GM19324 (cell line): ENCODE data around the gene GOLGA6B.
"Not testable (repeated sequence)": the region's sequence is repeated elsewhere in the genome, so short reads cannot be mapped to it uniquely, and the experiment has no call there.

Experiments used
- ATAC-seq: cut with Tn5 transposase; IDR thresholded peaks from one replicate; pipeline ENCODE4 v1.9.1; 2021; ENCODE audit warnings: mild to moderate bottlenecking, moderate library complexity; ENCODE audit not compliant: unreplicated experiment, low FRiP score

The GOLGA6B gene, protein sequence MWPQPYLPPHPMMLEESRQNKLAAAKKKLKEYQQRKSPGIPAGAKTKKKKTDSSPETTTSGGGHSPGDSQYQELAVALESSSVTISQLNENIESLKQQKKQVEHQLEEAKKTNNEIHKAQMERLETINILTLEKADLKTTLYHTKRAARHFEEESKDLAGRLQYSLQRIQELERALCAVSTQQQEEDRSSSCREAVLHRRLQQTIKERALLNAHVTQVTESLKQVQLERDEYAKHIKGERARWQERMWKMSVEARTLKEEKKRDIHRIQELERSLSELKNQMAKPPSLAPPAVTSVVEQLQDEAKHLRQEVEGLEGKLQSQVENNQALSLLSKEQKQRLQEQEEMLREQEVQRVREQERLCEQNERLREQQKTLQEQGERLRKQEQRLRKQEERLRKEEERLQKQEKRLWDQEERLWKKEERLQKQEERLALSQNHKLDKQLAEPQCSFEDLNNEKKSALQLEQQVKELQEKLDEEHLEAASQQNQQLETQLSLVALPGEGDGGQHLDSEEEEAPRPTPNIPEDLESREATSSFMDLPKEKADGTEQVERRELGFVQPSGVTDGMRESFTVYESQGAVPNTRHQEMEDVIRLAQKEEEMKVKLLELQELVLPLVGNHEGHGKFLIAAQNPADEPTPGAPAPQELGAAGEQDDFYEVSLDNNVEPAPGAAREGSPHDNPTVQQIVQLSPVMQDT

DNA sequence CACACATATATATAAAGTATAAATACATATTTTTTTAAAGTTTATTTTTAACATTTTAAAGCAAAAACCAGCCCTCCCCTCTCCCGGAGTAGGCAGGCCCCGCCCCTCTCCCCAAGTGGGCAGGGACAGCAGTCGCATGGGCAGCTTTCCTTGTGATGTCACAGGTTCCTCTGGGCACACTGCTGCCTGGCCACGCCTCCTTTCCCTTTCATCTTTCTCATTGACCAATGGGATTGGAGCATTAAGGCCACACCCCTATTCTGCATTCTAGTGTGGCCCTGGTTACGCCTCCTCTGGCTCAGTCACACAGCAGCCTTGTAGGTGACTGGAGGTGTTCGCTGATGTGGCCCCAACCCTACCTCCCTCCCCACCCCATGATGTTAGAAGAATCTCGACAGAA lies at the start of gene GOLGA6B:
GOLGA6B (plus strand) TSS at position 301 of the 400 bp plus-strand sequence; CDS start at position 342, 41 bp downstream.
- not testable (repeated sequence) for ATAC-seq

DNA sequence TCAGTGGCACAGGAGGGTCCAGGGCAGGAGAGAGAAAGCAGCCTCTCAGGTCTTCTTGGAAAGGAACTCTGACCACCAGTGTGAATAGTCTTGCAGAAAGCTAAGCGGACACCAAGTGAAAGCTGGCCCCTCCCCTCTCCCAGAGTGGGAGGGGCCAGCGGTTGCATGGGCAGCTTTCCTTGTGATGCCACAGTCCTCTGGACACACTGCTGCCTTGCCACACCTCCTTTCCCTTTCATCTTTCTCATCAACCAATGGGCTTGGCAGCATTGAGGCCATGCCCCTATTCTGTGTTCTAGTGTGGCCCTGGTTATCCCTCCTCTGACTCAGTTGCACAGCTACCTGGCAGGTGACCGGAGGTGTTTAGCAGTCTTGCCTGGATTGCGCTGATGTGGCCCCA lies 49.7 kb upstream of the GOLGA6B start:
- no peak for ATAC-seq

DNA sequence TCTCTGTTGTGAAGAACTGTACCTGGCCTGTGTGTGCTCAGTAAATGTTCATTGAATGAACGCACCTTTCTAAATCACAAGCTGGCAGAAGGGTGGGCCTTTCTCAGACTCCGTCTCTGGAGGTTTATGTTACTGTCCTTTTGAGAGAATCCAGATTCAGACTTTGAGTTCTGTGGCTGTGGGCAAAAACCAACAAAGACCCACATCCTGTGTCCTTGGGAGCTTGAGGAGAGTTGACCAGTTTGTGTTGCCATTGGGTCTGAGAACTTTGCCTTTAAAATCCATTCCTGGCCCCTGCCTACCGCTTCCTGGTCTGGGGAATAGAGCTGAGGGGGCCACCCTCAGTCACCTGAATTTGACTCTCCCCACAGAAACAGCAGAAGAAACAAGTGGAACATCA lies 46.4 kb upstream of the GOLGA6B start:
- not testable (repeated sequence) for ATAC-seq

DNA sequence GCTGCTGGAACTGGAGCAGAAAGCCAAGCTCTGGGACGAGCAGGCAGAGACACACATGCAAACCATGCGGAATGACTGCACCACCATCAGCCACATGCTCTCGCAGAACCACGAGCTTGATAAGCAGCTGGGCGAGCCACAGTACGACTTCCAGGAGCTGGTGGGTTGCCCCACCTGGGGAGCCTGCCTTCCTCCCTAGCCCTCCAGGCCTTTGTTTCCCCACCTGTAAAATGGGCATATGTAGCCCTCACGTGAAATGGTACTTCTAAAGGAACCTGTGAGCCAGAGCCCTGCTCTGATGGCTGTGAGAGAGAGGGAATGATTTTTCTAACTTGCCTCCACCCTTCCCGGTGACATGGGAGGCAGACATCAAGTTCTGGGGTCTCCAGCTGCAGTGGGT lies 44.6 kb upstream of the GOLGA6B start:
- no peak for ATAC-seq

DNA sequence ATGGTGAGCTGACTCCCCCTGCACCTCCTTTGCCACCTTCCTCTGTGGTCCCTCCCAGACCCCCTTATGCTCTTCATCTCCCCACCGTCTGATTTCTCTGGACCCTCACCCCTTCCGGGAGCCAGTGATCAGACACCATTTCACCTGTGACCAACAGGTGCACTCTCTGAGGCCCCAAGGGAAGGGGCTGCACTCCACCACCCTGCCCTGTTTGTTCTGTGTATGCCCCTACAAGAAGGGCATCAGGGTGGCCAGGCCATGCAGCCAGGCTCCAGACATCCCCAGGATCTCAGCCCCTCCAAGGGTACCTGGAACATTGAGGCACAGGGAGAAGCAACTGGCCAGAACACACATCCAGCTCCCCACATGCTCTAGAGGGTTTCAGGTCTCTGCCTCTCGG lies 42.2 kb upstream of the GOLGA6B start:
- not testable (repeated sequence) for ATAC-seq

DNA sequence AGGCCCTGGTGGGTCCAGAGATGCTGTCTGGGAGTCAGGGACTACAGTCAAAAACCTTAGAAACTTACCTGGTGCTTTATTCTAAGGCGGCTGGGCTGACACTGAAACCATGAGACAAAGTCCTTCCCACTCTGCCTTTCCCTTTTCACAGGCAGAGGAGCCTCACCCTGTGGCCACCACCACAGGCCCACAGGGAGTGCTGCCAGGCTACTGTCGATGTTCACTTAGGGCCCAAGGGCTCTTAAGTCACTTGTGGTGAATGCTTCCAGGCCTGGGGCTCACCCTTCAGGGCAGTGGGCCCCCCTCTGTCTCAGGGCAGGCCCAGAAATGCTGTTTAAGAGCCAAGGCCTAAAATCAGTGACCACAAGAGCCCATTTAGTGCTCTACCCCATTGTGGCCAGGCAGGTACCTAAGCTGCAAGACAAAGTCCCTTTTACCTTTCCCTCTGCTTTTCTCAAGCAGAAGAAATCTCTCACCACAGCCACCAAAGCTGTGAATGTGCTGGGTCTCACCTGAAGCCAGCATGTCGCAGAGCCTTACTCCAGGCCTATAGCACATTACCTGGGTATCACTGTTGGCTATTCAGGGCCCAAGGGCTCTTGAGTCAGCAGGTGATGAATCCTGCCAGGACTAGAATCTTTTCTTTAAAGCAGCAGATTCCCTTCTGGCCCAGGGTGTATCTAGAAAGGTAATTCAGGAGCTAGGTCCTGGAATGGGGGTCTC lies 39.5 kb upstream of the GOLGA6B start:
- ATAC-seq = no peak

DNA sequence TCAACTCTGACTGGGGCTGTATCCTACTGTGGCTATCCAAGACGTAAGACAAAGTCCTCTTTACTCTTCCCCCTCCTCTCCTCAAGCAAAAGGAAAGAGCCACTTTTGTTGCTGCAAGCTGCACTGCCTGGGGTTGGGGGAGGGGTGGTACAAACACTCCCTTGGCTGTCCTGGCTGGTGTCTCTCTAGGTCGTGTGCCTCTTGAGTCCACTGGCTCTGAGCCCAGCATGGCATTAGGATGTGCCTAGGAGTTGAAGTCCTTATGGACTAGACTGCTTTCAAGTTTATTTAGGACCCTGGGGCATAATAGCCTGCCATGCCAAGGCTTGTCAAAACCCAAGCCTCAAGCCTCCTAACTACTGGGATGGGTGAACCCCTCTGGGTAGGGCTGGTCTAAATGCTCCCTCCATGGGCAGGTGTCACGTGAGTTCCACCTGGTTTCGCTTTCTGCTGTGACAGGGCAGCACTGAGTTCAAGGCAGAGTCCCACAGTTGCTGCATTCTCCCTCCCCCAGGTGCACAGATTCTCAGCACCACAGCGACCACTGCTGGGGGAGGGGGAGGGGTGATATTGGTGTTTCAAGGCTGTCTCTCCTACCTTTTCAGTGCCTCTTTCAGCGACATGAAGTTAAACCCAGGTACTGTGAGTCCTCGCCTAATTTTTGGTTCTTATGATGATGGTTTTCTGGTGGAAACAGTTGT lies 38.8 kb upstream of the GOLGA6B start:
- not testable (repeated sequence) for ATAC-seq

DNA sequence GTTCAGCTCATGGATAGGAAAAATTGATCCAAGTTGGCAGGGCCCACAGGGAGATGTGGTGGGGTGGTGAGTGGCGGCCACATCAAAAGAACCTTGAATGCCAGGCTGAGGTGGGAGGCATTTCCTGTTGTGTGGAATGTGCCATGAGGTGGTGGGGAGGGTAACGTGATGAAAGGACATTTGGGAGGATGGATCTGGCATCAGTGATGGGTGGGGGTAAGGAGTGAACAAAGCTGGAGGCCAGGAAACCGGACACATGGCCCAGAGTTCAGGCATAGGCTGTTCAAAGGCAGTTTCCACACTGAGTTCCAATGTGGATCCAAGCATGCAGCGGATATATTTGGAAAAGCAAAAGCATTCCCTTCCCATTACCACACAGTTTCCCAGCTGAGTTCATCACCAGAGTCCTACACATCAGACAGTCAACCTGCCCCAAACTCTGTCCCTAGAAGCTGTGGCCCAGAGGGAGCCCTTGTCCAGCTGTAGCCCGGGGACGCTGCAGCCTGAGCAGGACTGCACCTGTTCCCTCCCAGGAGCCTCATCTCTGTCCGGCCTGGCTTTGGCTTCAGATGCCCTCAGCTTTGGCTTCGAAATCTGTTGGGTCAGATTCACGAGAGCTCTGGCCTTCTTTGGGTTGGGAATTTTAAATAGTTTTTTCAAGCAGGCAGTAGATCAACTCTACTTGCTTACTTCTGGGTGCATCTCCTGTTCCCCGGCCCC lies 37.8 kb upstream of the GOLGA6B start:
- no peak for ATAC-seq

DNA sequence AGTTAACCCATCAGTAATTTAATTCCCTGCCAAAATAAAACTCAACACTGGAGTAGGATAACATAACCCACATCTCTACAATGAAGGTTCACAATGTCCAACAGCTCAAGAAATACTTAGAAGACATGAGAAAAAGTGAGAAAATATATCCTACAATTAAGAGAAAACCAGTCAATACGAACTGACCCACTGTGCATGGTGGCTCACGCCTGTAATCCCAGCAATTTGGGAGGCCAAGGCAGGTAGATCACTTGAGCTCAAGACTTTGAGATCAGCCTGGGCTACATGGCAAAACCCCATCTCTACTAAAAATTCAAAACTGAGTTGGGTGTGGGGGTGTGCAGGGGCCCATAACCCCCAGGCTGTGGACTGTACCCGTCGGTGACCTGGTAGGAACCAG lies 30.6 kb upstream of the GOLGA6B start:
- not testable (repeated sequence) for ATAC-seq

DNA sequence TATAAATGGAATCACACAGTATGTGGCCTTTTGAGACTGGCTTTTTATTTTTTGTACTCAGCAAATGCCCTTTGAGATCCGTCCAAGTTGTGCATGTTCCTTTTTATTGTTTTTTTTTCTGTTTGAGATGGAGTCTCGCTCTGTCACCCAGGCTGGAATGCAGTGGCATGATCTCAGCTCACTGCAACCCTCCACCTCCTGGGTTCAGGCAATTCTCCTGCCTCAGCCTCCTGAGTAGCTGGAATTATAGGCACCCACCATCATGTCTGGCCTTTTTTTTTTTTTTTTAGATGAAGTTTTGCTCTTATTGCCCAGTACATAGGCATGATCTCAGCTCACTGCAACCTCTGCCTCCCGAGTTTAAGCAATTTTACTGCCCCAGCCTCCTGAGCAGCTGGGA lies 28.3 kb upstream of the GOLGA6B start:
- ATAC-seq = not testable (repeated sequence)

DNA sequence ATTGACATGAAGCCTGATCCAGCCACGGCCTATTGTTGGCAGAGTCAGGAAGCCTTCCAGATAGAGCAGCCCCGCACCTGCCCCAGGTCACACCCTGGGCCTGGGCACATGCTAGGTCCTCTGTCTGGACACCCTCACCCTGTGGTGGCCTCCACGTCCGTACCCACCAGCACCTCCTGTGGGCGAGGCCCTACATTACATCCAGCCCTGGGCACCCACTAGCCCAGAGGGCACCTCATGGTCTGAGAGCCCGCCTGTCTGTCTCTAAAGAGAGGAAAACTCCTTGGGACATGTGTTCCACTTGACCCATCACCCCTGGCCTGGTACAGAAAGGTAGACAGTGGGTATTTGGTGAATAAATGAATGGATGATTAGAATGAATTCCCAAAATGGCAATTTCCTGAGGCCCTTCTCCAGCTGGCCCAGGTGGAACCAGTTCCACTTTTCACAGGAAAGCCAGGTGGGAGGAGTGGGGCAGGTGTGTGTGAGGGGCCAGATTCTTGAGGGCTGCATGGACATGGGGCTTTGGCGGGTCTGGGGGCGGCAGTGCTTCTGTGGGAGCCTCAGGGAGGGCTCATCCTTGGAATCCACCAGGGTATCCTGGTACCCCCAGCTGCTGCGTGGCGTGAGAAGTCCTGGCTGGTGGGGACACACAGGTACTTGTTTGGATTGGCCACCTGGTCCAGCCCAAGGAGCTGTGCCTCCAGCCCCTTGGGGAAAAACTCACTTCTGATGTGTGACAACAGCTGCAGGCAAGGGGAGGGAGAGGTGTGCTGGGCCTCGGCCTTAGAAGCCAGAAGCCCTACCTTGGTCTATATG lies 26.0 kb upstream of the GOLGA6B start:
- ATAC-seq = not testable (repeated sequence)

DNA sequence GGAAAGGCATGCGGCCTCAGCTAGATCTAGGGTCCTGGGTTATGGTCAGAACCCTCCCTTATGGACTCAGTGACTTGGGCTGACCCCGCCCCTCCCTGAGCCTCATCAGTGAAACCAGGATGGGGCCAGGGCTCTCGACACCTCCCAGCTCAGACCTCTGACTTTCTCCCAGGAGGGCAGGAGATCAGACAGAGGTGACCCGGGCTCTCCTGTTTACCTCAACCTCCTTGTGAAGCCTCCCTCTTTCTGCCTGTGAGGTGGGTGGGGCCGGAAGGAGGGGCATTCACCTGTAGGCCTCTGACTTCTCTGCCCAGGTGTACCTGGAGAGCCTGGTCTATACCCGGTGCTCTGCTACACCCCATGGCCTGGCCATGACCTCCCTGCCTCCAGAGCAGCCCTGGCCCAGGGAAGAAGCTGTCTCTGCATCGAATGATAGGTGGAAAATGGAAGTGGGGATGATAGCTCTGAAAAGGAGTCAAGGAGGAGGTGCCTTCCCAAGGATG lies 25.4 kb upstream of the GOLGA6B start:
- ATAC-seq = not testable (repeated sequence)

DNA sequence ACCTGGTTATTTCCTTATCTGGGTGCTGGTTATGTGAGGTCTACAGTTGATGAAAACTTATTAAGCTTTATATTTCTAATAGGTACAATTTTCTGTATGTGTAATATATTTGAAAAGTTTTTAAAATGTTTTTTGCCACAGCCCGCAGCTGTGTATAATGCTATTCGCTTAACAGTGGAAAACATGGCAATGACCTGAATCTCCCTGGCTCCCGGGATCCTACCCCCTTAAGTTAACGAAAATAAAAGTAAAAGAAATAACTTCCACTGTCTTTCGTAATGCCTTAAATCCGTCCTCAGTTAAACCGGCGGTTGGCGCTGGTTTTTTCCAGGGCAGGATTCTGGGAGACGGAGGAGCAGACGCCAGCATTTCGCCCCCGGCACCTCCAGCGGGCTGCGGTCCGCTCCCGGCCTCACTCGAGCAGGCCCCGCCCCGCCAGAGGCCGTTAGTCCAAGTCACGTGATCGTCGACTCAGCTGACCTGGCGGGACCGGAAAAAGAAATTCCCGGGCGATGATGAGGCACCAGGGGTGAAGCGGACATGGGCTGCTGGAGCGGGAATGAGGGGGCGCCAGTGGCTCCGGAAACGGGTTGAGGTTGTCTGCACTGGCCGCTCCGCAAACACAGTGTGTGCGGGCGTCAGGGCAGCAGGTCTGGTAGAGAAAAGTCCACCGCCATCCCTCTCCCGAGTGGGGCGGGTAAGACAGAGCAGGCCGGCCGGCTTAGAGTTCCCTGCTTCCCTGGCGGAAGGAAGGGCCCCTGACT lies 17.8 kb upstream of the GOLGA6B start:
- ATAC-seq = peak; percentile 69

DNA sequence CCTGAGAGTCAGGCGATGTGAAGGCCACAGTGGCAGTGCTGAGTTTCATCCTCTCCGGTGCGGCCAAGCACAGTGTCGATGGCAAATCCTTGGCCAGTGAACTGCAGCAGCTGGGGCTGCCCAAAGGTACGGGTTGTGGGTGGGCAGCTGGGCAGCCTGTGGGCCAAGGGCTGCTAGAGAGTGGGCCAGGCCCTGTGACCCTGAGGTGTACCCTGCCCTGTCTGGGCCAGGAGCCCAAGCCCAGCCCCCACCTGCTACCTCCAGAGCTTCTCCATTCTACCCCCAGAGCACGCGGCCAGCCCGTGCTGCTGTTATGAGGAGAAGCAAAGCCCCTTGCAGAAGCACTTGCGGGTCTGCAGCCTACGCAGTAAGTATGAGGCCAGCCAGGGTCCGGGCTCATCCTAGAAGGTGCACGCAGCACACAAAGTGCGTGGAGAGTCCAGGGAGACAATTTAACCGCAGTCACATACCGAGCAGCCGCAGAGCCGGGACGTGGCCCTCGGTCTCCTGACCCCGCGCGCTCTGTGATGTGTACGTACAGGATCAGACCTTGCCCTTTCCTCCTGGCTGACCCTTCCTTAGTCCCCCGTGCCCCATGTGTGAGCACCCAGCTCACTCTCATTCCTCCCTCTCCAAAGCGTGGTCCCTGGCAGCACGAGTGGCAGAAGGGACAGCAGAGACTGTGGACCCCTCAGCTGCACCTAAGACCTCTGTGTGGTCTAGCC lies 14.6 kb upstream of the GOLGA6B start:
- ATAC-seq = not testable (repeated sequence)

DNA sequence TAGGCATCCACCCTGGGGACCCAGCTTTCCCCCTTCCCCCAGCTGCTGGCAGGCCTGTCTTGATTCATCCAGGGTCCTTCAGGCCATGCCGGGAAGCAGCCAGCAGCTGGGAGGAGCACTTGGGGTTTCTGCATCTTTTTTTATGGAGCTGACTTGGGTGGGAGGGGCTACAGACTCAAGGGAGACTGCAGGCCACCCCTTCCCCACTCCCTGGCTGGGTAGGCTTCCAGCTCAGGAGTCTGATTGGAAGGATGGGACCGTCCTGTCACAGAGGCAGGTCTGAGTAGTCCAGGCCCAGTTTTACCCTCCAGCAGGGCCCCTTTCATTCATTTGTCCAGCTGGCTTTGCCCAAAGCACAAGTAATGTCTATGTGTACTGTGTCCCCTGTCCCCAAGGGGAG lies 12.2 kb upstream of the GOLGA6B start:
- ATAC-seq = not testable (repeated sequence)

DNA sequence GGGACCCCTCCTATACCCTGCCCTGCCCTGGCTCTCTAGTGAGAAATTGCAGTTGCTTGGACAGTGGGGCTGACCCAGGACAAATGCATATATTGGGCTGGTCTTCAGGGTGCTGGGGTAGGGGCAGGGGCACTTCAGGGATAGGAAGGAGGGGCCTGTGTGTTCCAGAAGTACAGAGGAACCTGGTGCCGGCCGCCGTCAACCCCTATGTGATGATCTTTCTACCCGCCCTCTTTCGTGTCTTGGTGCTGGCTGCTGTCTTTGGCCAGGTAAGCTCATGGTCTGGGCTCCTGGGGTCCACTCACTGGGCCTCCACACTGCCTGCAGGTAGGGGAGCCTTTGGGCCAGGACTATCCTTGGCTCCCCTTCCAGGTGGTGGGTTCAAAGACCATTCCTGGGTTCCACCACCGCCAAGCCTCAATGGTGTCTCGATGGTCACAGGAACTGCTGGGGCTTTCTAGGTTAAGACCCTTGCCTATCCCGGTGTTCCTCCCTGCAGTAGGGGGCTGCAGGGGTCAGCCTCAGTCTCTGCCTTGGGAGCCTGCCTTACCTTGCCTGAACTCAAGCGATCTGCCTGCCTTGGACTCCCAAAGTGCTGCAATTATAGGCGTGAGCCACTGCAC lies 5.8 kb upstream of the GOLGA6B start:
- ATAC-seq = not testable (repeated sequence)

DNA sequence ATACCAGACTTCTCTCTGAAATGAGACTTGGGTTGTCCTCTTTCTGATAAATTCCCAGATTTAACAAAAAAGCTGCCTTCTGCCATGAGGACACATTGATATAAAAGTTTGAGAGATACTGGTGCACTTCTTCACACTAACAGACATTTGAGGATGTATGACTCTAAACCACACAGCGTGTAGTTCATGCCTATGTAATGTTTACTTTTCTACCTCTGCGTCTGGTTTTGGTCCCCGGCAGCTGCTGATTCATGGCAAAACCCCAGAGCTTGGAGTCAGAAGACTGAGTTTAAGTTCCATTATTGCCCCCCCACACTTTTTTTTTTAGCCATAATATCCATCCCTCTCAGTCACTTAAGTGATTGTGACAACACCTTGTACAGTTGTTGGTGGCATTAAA lies 1.5 kb downstream of the GOLGA6B start:
- not testable (repeated sequence) for ATAC-seq
